Fibroblast of upper back skin (primary cell): ENCODE data around the gene FGB.

Source experiments
- DNase-seq: peaks from one replicate; pipeline ENCODE4 v3.0.0-alpha.2; 2013

The FGB gene

DNA sequence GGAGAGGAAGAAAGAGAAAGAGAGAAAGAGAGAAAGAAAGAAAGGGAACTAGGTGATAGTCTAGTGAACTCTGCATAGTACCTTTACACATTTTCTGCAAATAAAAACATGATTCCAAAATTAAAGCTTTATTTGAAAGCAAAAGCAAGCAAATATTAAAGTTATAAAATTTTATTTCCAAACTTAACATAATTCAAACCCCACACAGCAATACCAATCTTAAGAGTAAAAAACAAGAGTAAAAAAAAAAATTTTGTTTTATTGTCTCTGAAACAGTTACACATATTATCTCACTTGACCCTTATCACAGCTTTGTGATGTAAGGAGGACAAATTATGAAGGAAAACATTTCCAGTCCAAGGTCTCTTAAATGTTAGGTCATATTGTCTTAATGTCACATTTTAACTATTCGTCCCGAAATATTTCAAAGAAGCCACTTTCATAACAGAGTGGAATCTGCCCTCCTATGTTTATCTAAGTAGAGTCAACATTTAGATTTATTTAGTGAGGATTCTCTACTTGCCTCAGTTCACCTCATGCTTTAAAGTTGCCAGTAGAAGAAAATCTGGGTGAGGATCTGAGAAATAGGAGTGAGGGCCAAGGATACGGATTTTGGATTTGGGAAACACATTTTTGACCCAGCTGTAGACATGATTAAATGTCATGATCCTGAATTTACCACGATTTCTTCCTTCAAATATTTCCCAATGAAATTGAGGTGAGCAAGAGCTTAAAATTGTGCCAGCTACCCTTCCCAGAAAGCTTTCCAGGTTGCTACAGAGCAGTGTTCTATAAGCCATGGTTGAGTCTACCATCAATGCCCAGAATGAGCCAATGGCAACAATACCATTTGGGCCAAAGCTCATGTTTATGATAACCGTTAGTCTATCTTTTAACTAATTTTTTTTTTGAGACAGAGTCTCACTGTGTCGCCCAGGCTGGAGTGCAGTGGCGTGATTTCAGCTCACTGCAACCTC, 35.3 kb downstream of the FGB start:
- DNase-seq: no peak

DNA sequence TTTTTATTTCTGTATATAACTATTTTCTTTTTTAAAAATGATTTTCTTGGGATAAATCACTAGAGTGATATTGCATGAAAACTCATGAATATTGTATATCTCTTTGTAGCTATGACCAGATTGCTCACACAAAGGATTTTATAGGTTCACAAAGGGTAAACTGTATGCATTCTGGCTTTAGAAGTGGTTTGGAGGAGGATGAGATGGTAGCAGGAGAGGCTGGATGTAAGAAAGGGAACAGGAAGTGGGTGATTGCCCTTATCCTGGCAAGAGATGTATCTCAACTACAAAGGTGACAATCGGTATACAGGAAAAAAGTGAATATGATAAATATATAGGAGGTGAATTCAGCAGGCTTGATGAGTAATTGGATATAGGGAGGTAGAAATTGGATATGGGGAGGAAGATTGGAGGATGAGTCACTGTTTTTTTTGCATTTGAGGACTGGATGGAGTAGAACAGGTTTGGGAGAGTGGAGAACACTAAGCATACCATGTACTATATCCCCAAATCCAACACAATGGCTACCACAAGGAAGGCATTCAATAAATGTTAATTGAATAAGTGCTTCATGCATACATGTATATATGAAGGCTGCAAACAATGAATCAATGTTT, 39.7 kb downstream of the FGB start:
- no peak for DNase-seq

DNA sequence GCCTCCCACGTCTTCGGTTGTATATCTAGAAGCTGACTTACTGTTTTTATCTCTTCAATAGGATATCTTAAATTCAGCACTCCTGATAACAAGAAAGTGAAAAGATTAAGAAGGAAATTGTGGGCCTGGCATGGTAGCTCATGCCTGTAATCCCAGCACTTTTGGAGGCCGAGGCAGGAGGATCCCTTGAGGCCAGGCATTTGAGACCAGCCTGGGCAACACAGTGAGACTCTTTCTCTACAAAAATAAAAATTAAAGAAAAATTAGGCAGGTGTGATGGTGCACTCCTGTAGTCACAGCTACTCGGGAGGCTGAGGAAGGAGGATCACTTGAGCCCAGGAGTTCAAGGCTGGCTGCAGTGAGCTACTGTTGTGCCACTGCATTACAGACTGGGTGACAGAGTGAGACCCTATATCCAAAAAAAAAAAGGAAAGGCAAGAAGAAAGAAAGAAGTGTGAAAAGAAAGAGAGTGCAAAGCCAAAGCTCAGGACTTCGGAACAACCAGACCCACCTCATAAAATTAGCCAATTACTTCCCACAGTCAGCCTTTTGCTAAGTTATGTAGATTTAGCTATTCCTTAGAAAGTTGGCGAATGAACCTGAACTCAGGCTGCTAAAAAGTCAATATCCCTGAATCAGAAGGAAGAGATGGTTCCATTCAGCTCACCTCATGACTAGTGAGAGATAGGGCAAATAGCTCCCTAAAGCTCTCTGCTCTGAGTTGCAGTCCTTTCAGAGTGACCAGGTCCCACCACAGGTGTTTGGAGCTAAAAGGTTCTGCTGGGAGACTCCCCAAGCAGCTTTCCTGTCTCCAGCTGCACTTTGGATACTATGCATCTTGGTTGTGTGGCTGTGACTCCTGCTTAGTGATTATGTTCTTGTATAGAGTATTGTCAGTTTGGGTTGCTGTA, 40.5 kb downstream of the FGB start:
- DNase-seq: no peak

DNA sequence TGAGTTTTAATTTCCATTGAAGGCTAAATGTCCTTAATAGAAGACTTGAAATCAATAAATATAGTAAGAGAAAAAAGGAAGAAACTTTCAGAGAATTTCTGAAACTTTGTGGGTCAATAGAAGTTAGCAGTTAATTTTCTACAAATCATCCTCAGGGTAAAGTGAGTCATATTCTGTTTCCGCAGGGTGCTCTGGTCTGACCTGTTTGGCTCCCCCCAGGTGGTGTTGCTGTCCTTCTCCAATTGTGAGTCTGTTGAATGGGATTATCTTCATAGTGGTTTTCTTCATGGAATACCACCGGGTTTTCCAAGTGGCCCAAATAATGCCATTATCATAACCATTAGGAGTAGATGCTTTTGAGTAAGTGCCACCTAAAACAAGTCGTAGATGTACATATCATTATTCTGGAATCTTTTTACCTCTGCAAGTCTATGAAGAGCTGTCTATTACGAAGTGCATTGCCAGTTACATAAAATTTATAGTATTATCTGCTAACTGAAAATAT, 41.9 kb downstream of the FGB start:
- DNase-seq: no peak

DNA sequence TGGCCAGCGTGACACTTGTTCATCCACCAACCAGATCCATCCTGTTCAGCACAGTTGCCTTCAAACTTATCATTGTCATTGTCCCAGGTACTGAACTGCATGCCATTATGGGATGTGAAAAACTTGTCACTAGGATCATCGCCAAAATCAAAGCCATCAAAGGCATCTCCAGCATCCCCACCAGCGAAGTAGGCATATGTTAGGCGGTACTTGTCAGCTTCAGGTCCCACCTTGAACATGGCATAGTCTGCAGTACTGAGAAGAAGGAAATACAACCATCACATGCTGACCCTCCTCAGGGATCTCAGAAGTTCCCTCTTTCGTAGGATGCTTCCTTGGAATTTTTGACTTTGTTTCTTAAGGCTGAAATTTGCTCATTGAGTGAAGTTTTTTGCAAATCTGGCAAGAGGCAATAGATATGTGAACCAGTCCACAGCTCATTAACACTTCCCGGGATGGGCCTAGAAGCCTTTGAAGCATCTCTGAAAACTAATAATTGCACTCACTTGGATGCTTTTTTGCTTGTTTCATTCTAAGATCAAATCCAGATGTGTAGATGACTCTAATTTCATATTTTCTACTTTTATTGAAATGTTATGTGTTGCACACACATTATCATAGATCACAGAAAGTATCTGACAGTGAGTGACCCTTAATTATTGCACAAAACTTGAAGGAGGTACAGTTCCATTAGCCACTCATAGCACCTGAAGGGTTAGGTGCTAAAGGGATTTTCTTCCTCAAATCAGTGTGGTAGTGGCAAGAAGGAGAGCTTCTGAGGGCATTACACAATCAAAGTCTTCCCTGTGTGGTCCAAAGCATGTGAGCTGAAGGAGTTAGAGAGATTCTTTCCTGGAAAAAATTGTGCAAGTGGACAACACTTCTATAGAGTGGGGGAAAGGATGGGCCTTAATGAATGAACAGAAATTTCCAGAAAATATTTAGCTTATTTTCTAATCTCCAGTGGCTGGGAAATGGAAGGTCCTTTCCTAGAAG, 44.2 kb downstream of the FGB start:
- DNase-seq: no peak

DNA sequence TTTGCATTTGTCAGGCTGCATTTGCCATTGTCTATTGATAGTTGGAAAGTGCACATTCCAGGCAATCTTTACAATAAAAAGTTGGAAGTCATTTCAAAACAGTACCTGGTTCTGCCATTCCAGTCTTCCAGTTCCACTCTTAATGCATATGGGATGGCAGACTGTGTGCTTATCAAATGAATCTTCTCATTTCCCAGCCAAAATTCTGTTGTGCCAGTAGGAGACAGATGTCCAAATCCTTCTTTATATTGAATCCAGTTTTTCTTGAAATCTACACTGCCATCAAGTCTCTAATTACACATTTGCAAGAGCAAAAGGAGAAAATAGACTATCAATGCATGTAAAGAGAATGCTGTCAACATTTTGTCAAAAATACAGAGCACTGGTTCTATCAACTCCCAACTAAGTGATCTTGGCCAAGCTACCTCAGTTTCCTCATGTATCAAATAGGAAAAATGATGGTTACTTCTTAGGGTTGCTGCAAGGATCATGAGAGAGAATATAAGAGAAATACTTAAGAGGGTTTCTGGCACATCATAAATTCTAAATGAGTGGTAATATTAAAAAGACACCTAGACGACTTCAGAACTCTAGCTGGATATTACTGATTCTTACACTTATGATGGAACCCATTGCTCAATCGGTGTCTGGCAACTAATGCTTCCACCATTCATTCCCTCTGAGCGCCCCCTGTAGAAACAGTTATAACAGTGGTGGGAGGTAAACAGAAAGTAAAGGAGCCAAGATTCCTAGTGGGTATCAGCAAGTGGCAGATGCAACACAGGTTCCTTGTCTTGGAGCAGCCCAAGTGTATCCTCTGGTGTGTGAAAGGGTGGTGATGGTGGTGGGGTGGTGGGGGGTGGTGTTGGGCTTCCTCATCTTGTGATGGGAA, 45.8 kb downstream of the FGB start:
- DNase-seq: no peak

DNA sequence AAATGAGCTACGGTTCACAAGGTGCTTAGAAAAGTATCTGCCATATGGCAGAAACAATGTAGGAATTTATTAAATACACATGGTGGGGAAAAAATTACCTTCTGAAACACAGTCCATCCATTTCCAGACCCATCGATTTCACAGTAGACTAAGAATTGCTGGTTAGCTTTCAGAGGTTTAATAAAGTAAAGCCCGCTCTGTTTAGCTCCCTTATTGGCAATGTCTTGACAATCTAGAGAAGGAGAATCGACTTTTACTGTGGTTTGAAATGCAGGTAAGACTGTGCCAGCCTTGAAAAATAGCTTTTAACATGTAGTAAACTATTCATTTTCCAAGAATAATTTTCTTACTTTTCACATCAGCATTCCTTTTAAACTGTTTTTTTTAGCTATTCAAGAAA, 46.7 kb downstream of the FGB start:
- no peak for DNase-seq

DNA sequence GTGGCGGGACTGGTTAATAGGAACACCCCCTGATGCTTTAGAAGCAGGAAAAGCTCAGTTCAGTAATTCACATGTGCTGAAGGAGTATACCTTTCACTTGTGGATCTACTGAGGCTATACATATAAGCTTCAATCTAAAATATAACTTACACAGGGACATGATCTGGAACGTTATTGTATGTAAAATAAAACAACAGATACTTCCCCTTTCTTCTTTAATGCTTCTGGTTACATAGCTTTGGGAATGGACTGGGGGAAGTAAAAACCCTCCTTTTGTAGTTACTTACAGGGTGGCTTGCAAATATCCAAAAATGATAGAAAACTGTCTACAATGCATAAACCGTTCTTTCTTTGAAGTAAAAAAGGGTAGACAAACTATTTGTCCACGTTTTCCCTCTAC, 47.8 kb downstream of the FGB start:
- DNase-seq: no peak

DNA sequence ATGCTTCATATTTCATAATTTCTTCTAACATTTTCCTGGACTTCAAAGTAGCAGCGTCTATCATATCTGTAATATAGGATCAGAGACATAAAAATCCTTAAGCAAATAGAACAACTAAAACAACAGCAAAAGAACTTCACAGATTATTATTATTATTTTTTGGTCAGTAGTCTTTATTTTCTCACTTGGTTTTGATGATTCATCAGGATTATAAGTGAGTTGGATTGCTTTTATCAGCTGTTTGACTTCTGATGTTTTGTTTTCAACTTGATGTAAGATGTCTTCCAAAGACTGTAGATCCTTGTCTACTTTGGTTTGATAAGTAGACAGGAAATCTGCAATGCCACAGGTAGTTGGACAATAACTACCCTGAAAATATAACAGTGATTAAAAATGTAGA, 49.0 kb downstream of the FGB start:
- no peak for DNase-seq

DNA sequence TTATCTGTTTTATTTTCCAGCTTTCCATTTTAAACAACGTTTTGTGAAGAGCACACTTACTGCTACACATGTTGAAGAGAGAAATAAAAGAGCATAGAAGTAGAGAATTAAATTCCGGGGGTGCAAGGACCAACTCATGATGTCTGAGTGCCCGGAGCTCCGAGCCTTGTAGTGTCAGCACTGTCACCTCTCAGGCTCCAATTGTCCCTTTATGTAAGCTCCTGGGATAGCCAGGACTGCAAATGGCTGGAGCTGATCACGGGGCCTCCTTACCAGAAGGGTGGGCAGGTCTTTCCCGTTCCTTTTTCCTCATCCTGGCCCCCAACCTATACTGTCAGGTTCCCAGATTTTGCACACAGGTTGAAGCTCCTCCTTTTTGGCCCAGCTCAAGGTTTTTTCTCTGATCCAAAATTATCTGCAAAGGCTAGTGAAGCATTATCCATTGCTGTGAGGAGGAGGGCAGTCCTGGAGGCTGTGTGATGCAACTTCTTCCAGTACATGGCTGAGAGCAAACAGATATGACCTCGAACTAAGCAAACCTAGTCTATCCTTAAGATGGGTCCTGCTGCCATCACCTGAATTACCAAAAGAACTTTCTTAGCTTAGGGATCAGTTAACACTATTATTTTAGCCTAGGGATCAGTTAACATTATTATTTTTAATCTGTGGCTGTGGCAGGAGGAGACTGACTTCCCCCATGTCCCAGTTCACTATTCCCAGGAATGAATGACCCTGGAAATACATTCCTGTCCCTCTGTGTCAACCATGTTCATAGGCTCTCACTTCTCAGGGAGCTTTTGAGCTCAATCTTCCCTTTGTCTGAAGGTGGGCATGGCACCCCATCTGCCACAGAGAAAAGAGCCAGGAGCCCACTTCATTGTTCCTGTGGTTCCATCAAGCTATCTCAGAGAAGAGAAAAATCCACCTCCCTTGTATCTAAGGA, 49.9 kb downstream of the FGB start, which contains the start of gene FGG:
Gene FGG (minus strand): TSS at position 185 of the 943 bp plus-strand sequence. CDS start 47 bp downstream, at position 138.
- no peak for DNase-seq

DNA sequence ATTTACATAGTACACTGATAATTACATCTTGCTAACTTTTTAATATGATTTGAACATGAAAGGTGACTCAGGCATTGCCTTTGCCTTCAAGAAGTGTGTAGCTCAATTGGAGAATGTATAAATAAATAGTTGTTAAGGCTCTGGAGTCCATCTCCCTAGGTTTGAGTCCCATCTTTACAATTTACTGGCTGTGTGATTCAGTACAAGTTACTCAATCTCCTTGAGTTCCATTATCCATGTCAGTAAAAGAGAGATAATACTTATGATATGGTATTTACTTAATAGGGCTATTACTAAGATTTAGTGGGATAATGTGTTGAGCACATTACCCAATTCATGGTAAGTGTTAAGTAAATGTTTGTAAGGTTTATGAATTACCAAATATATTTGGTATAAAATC, 51.5 kb downstream of the FGB start:
- DNase-seq: no peak

DNA sequence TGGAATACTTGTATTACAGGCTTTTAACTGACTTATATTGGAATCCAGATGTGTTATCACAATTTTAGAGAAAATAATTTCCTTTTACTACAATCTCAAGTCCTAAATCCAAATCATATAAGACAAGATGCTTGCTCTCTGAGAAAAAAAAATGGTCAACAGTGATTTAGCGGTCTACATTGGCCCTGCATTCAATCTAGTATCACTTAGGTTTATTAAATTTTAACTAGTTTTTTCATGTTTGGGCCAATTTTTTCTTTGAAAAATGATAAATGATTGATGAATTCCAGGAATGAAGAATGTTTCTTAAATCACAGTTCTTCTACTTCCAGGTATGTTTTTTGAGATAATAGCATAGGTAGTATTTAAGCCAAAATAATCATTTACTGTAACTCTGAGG, 52.4 kb downstream of the FGB start:
- DNase-seq: no peak

DNA sequence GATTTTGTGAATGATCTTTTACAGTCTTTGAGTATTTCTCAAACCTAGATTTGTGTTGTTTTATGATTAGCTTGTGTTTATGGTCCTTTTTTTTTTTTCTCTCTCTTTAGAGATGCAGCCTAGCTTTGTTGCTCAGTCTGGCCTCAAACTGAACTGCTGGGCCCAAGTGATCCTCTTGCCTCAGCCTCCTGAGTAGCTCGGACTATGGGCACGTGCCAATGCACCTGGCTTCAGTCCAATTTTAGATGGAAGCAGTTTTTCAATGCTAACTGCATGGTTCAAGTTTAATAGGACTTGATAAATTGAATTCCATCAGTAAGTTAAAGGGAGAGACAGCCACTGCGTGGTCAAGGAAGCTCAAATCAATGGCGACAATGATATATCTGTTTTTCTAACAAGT, 53.5 kb downstream of the FGB start:
- no peak for DNase-seq

DNA sequence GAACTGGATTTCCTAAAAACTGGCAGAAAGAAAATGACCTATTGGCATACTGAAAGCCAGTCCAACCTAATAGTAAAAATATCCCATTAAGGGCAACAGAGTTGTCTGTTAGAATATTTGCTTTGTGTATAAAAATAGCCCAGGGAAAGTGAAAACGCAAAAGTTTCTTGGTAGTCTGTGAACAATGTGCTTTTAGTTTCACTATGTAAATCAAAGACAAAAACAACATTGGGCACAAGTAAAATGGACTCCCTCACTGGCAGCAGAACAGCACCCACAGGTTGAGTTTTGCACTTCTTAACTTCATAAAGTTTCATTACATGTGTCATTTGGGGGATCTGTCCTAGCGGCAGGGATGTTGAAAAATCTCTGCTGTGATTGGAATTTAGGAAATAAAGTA, 53.9 kb downstream of the FGB start:
- DNase-seq: no peak

DNA sequence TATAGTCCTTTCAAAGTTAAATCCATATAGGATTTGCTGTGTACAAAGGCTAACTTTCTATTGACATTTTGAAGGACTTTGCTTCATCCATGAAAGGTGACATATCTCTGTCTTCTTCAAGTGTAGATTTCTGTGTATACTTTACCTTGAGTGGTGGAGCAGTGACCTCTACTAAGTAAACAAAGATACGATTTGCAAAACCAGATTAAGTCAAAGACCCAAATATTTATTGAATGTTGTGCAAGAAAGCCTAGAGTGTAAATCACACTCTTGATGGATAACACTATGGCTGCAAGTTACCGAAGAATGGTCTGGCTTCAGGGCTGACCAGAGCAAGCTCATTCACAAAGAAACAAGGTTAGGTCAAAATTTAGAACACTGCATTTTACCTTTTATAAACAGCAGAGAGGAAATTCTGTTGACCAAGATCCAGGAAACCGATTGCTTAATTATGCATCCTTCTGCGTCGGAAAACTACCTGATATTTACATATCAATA, 55.1 kb downstream of the FGB start:
- DNase-seq: no peak

DNA sequence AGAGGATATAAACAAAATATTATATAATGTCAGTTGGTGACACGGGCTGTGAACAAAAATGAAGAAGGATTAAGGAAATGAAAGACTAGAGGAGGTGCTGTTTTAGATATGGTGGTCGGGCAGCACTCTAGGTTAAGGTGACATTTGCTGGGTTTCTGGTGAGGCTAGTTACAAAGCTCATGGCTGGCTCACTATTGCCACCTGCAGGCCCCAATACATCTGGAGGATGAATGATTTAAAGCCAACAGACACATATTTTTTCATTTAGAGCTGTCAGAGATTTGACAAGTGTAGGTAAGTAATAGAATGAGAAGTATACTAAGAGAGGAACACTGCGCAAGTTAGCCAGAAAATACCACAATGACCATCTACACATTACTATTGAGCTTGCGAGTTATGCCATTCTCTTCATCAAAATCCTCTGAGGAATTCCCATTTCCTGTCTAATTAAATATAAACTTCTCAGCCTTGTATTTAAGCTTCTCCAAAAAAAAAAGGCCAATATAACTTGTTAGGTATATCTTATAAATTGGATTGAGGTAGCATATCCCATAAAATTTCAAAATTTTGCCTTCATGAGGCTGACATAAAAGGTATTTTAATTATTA, 56.0 kb downstream of the FGB start:
- DNase-seq: peak; percentile 29

DNA sequence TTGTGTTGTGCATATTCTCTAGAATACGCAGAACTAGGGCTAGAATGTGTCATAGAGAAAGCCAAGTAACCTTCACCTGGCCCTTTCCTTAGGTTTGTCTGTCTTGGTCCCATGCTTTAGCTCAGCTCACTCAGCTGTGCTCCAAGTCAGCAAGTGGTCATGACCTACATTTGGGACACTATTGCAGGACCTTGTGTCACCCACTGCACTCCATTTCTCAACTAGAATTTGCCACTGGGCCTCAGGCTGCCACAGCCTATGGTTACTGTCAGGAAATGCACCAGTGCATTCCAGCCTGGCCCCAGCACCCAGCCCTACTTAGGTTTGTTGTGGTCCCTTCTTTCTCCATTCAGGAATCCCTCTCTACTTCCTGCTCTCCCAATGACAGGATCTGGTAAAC, 57.3 kb downstream of the FGB start:
- no peak for DNase-seq
